ENCODE measurements around the gene THSD7B.

GRCh38 chr2:137237055-137237454 lies 471.7 kb downstream of the THSD7B start:
- TF ChIP-seq, protein P1, sequence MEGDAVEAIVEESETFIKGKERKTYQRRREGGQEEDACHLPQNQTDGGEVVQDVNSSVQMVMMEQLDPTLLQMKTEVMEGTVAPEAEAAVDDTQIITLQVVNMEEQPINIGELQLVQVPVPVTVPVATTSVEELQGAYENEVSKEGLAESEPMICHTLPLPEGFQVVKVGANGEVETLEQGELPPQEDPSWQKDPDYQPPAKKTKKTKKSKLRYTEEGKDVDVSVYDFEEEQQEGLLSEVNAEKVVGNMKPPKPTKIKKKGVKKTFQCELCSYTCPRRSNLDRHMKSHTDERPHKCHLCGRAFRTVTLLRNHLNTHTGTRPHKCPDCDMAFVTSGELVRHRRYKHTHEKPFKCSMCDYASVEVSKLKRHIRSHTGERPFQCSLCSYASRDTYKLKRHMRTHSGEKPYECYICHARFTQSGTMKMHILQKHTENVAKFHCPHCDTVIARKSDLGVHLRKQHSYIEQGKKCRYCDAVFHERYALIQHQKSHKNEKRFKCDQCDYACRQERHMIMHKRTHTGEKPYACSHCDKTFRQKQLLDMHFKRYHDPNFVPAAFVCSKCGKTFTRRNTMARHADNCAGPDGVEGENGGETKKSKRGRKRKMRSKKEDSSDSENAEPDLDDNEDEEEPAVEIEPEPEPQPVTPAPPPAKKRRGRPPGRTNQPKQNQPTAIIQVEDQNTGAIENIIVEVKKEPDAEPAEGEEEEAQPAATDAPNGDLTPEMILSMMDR (conservative IDR thresholded peaks at IDR 0.05; ENCODE audit: low read length) = no peak
- no peak for TF ChIP-seq EZH2phosphoT487 (IDR thresholded peaks at IDR 0.05; ENCODE audit: borderline replicate concordance)

Measured in Loucy (cell line).